Testis (tissue), 5 donors: Measurements from ENCODE around the gene SP5. TPM values are rescaled to one million over a fixed set of nuclear protein-coding genes. Genes with fewer than 3 reads are reported as not detected.

Experiments
- DNase-seq: peaks from one replicate; pipeline ENCODE4 v3.0.0-alpha.2; 2019
- H3K27ac ChIP-seq, 2 donors: fragments of 200-600 bp; sonication (generic); one replicate each; pipeline ENCODE4 v1.5.1; 2019
- H3K27me3 ChIP-seq: fragments of 200-600 bp; sonication (generic); one replicate; pipeline ENCODE4 v1.5.1; 2019
- H3K36me3 ChIP-seq: fragments of 200-600 bp; sonication (generic); one replicate; pipeline ENCODE4 v1.5.1; 2017; ENCODE audit warnings: low read depth; ENCODE audit errors: missing control alignments
- H3K4me1 ChIP-seq: fragments of 200-600 bp; sonication (generic); one replicate; pipeline ENCODE4 v1.5.1; 2019
- H3K4me3 ChIP-seq, 2 donors: fragments of 200-600 bp; sonication (generic); one replicate each; pipeline ENCODE4 v1.5.1; 2017 to 2019
- H3K9me3 ChIP-seq: fragments of 200-600 bp; sonication (generic); one replicate; pipeline ENCODE4 v1.5.1; 2017
- CTCF ChIP-seq, 3 experiments: fragments of 450-650 bp in 2 of 3; fragments of 200-600 bp in 1 of 3; sonication (generic) in 1 of 3; IDR thresholded peaks; one replicate each; pipeline ENCODE4 v1.5.1; 2016 to 2019; ENCODE audit warnings: antibody characterized with exemption in 3 of 3, mild to moderate bottlenecking in 2 of 3, moderate library complexity in 1 of 3
- POLR2A ChIP-seq: fragments of 450-650 bp; IDR thresholded peaks from one replicate; pipeline ENCODE4 v1.6.1; 2017; ENCODE audit warnings: antibody characterized with exemption, mild to moderate bottlenecking, moderate library complexity
- WGBS, 2 donors: methylation state at CpG; one replicate each; pipeline ENCODE4 v1.1.5; 2018; 5-methylcytosine and 5-hydroxymethylcytosine counted together
- intact Hi-C: fragments of 100-400 bp; cut with DNase I; formaldehyde crosslinking; loops from one replicate; pipeline ENCODE4 v1.15.1; 2023; ENCODE audit warnings: low total_unique reads
- long read RNA-seq, 2 donors: transcript quantifications; one replicate each; lab custom pipeline, GENCODE V29; 2026
- polyA plus RNA-seq: library from polyadenylated mRNA; stranded (reverse); fragments of 350-450 nt; fragmentation: Illumina TruSeq; extraction: RNeasy Lipid Tissue Mini Kit (QIAGEN cat#74804); gene quantifications from one replicate; pipeline ENCODE4 v1.2.3, GENCODE V29; 2014; ENCODE audit warnings: low read depth, low replicate concordance; ENCODE audit not compliant: insufficient read depth
- total RNA-seq, 2 donors: library from RNA; depleted of rRNA; stranded (reverse); fragments of >200 nt; gene quantifications; one replicate each; pipeline ENCODE4 v1.2.3, GENCODE V29; 2016

The SP5 gene
- total RNA-seq (1 to 10 TPM; 3.5 to 4.0 TPM), polyA plus RNA-seq (1.4 TPM)
- long read RNA-seq, donor 1, partial matches to known transcripts: 0 of 3 reads
- long read RNA-seq, donor 1, other reads (novel, unspliced or antisense): 0 of 3 reads
- long read RNA-seq, donor 2, partial matches to known transcripts: 0 of 1 reads
- long read RNA-seq, donor 2, other reads (novel, unspliced or antisense): 0 of 1 reads

- intact Hi-C loops: no loop called here
- WGBS, 2 donors: 0 to 2% methylated on average over 11 to 56 of the region's 62 CpGs
- no peaks in the 10 kb centered on the region for H3K27me3 ChIP-seq
- no peak for TF ChIP-seq CTCF (IDR thresholded peaks at IDR 0.05)
- peak; percentile 63 for DNase-seq
- H3K27ac ChIP-seq: peak within 1 kb of the TSS in 1 of 2 donors; percentile 45
- H3K4me1 ChIP-seq: peaks cover 6% of the 10 kb centered on the region
- no peaks in the 10 kb centered on the region for H3K36me3 ChIP-seq
- H3K9me3 ChIP-seq: no peaks in the 10 kb centered on the region
- H3K4me3 ChIP-seq: peak within 1 kb of the TSS; percentile 48 to 60
These were observed at the start of gene SP5 for GRCh38 chr2:170715062-170715931. Gene SP5 (plus strand): TSS chr2:170715337. CDS start chr2:170715513, 176 bp downstream.

DNA sequence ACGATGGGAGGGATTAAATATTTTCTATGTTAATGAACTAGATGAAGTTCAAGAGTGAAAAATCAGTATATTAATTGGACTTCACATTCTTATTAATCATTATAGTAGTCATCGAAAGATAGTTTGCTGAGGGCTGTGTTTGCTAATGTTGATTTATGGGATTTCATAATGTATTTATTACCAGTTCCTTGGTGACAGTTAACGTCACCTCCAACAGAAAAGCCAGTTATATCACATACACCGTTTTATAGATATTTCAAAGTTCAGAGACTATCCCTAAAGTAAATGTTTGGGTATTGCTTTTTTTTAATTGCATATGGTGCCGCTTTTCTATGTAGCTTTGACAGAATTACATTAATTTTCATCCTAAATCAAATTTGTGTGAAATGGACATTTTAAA, 49.4 kb upstream of the SP5 start:
- no peak for DNase-seq
- Histone ChIP-seq H3K4me3 (no peak overlapping the region), H3K36me3 (no peaks in the 10 kb centered on the region), H3K9me3 (no peaks in the 10 kb centered on the region), H3K27me3 (no peaks in the 10 kb centered on the region), H3K27ac (no peak overlapping the region), H3K4me1 (no peaks in the 10 kb centered on the region)
- intact Hi-C loops: no loop called here
- TF ChIP-seq CTCF (IDR thresholded peaks at IDR 0.05) (no peak), POLR2A (no peak)
- 80 to 83% methylated on average over 5 of the region's 5 CpGs for WGBS, 2 donors

DNA sequence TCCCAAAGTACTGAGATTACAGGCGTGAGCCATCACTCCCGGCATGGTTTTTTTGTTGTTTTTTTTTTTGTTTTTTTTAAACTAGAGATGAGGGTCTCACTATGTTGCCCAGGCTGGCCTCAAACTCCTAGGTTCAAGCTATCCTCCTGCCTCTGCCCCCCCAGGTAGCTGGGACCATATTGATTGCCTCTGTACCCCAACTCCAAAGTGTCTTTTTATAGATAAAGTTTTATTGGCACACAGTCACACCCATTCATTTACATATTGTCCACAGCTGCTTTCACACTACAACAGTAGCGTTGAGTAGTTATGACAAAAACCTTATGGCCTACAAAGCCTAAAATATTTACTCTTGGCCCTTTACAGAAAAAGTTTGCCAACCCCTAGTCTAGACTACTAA, 45.2 kb upstream of the SP5 start:
- TF ChIP-seq POLR2A: no peak
- TF ChIP-seq CTCF (IDR thresholded peaks at IDR 0.05): no peak
- 85 to 93% methylated on average over 3 of the region's 3 CpGs for WGBS, 2 donors
- Histone ChIP-seq H3K27me3 (no peaks in the 10 kb centered on the region), H3K9me3 (no peaks in the 10 kb centered on the region), H3K27ac (no peak overlapping the region), H3K4me1 (no peaks in the 10 kb centered on the region), H3K36me3 (no peaks in the 10 kb centered on the region), H3K4me3 (no peak overlapping the region)
- intact Hi-C loops: no loop called here
- no peak for DNase-seq

- TF ChIP-seq CTCF (IDR thresholded peaks at IDR 0.05): no peak
- no peak for TF ChIP-seq POLR2A
- WGBS, 2 donors: 86 to 90% methylated on average over 2 of the region's 2 CpGs
These were observed 44.5 kb upstream of the SP5 start for GRCh38 chr2:170670651-170671050.

More at GRCh38 chr2:170670651-170671050, 44.5 kb upstream of the SP5 start:
- no peak overlapping the region for H3K4me3 ChIP-seq
- no peak for DNase-seq
- no peaks in the 10 kb centered on the region for H3K27me3 ChIP-seq
- intact Hi-C loops: no loop called here
- no peaks in the 10 kb centered on the region for H3K36me3 ChIP-seq
- no peaks in the 10 kb centered on the region for H3K4me1 ChIP-seq
- no peak overlapping the region for H3K27ac ChIP-seq
- no peaks in the 10 kb centered on the region for H3K9me3 ChIP-seq
